Mesothelial cell of epicardium (in vitro differentiated cells): ENCODE data around the gene GRIK5. TPM values are rescaled to one million over a fixed set of nuclear protein-coding genes. Genes with fewer than 3 reads are reported as not detected.
"Not testable (repeated sequence)": the region's sequence is repeated elsewhere in the genome, so short reads cannot be mapped to it uniquely, and the experiment has no call there.

Source experiments
- DNase-seq, 2 experiments: peaks; one replicate each; pipeline ENCODE4 v3.0.0; 2021; ENCODE audit warnings: low spot score in 2 of 2; ENCODE audit not compliant: unreplicated experiment in 2 of 2
- H3K27ac Mint-ChIP-seq: 2 replicates; pipeline ENCODE4 v1.8.0; 2021; ENCODE audit warnings: mixed read lengths
- H3K27me3 Mint-ChIP-seq: 2 replicates; pipeline ENCODE4 v1.8.0; 2021; ENCODE audit warnings: low read depth, mixed read lengths
- H3K36me3 Mint-ChIP-seq: 2 replicates; pipeline ENCODE4 v1.8.0; 2021; ENCODE audit warnings: mixed read lengths
- H3K4me1 Mint-ChIP-seq: 2 replicates; pipeline ENCODE4 v1.8.0; 2021; ENCODE audit warnings: mixed read lengths
- H3K4me3 Mint-ChIP-seq: 2 replicates; pipeline ENCODE4 v1.8.0; 2021; ENCODE audit warnings: mild to moderate bottlenecking, moderate library complexity, mixed read lengths
- H3K9me3 Mint-ChIP-seq: 2 replicates; pipeline ENCODE4 v1.8.0; 2021; ENCODE audit warnings: mixed read lengths
- total RNA-seq: library from RNA; stranded (reverse); gene quantifications from 3 replicates; pipeline ENCODE4 v1.2.1, GENCODE V29; 2021
- TF ChIP-seq, protein P1 (sequence below): fragments of 200-600 bp; sonication (generic); IDR thresholded peaks from one replicate; pipeline ENCODE4 v1.5.0; 2021; ENCODE audit warnings: antibody characterized with exemption; ENCODE audit not compliant: unreplicated experiment

Gene GRIK5
- total RNA-seq, 1 donor from 2014 or later, result 38.3 TPM

DNA sequence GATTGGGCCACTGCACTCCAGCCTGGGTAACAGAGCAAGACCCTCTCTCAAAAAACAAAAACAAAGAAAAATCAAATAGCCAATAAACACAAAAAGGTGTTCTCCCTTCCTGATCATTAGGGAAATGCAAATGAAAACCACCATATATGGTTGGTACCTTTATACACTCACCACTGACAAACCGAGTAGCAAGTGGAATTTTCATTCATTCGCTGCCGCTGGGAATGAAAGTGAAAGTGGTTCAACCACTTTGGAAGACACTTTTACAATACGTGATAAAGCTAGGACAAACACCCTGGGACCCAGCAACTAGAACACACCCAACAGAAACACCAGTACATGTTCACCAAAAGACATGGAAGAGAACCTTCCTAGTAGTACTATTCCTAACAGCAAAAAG is 21.0 kb downstream of the GRIK5 start:
- H3K27ac Mint-ChIP-seq, result no peak overlapping the region
- no peak overlapping the region for H3K4me3 Mint-ChIP-seq
- H3K4me1 Mint-ChIP-seq, result no peaks in the 10 kb centered on the region
- DNase-seq, result no peak
- H3K36me3 Mint-ChIP-seq, result peaks cover 19% of the 10 kb centered on the region
- TF ChIP-seq, protein P1, sequence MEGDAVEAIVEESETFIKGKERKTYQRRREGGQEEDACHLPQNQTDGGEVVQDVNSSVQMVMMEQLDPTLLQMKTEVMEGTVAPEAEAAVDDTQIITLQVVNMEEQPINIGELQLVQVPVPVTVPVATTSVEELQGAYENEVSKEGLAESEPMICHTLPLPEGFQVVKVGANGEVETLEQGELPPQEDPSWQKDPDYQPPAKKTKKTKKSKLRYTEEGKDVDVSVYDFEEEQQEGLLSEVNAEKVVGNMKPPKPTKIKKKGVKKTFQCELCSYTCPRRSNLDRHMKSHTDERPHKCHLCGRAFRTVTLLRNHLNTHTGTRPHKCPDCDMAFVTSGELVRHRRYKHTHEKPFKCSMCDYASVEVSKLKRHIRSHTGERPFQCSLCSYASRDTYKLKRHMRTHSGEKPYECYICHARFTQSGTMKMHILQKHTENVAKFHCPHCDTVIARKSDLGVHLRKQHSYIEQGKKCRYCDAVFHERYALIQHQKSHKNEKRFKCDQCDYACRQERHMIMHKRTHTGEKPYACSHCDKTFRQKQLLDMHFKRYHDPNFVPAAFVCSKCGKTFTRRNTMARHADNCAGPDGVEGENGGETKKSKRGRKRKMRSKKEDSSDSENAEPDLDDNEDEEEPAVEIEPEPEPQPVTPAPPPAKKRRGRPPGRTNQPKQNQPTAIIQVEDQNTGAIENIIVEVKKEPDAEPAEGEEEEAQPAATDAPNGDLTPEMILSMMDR, result no peak
- no peaks in the 10 kb centered on the region for H3K9me3 Mint-ChIP-seq
- no peaks in the 10 kb centered on the region for H3K27me3 Mint-ChIP-seq

DNA sequence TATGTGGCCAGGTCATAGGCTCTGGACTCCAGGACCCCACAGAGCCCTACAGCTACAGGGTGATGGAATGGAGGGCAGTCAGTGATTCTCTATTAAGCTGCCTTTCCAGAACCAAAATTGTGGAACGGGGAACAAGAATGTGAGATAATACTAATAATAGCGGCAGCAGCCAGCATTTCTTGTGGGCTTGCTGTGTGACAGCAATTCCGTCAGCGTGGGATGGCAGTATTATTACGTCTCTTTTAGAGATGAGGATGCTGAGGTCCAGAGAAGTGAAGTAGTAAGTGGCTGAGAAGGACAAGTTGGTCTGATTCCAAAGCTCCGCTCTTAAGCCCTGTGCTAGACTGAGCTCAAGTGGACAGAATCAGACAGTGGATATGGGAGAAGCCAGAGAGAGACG is 24.4 kb downstream of the GRIK5 start:
- DNase-seq, result no peak
- no peaks in the 10 kb centered on the region for H3K9me3 Mint-ChIP-seq
- no peaks in the 10 kb centered on the region for H3K4me1 Mint-ChIP-seq
- H3K4me3 Mint-ChIP-seq, result no peak overlapping the region
- H3K27me3 Mint-ChIP-seq, result no peaks in the 10 kb centered on the region
- H3K36me3 Mint-ChIP-seq, result peaks cover 9% of the 10 kb centered on the region
- H3K27ac Mint-ChIP-seq, result no peak overlapping the region
- TF ChIP-seq, protein P1, result no peak

DNA sequence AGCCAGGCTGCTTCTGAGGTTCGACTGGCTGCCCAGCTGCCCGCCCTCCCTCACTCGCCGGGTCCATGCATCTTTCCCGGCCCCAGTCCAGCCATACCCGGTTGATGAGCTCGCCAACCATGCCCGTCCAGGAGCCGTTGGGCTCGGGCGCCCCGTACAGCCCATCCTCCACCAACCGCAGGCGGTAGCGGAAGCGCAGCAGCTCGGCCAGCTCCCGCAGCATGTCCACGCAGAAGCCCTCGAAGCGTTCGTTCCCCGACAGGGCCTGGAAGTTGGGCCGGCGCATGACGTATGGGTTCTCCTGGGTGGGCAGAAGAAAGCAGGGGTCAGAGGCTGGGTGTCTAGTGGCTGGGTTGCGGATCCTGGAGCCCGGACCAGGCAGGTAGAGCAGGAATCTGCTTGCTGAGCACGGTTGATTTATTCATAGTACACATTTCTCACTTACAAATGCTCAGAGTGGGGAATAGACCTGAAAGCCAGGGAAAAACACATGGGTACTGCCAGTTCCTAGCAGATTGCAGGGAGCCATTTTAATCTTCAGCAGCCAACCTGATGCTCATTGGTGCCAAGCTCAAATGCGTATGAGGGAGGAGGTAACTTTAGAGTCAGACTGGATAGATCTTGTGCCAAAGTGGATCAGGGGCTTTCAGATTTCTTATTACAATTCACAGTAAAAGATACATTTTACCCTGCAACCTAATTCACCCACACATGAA is 27.4 kb downstream of the GRIK5 start:
- H3K4me3 Mint-ChIP-seq, result no peak overlapping the region
- no peaks in the 10 kb centered on the region for H3K9me3 Mint-ChIP-seq
- no peaks in the 10 kb centered on the region for H3K27me3 Mint-ChIP-seq
- peaks cover 5% of the 10 kb centered on the region for H3K36me3 Mint-ChIP-seq
- no peaks in the 10 kb centered on the region for H3K4me1 Mint-ChIP-seq
- no peak for DNase-seq
- TF ChIP-seq, protein P1, result no peak
- H3K27ac Mint-ChIP-seq, result no peak overlapping the region

DNA sequence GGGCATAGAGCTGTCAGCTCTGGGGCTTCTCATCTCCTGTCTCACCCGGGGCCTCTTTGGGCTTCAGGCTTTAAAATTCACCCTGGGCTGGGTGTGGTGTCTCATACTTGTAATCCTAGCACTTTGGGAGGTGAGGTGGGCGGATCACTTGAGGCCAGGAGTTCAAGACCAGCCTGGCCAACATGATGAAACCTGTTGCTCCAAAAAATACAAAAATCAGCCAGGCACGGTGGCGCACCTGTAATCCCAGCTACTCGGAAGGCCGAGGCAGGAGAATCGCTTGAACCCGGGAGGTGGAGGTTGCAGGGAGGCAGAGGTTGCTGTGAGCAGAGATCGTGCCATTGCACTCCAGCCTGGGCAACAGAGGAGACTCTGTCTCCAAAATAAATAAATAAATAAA is 29.5 kb downstream of the GRIK5 start:
- H3K9me3 Mint-ChIP-seq, H3K27ac Mint-ChIP-seq, H3K4me3 Mint-ChIP-seq, DNase-seq, H3K4me1 Mint-ChIP-seq, H3K36me3 Mint-ChIP-seq, H3K27me3 Mint-ChIP-seq: not testable (repeated sequence)

DNA sequence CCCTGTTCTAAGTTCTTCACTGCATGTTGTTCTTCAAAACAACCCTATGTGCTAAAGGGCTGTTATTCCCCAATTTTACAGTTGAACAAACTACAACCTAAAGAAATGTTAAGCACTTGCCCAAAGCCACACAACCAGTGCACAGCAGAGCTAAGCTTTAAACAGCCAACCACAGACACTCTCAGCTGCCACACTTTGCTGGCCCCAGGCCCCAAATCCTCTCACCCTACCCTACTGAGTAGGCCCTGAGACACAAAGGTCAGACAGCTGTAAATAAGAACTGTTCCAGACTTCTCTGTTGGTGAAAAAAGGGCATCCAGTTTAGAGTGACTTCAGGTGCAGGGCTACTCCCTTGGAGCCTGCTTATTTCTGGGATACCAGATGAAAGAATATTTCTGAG is 30.0 kb downstream of the GRIK5 start:
- Mint-ChIP-seq H3K27ac (no peak overlapping the region), H3K36me3 (peaks cover 2% of the 10 kb centered on the region), H3K27me3 (no peaks in the 10 kb centered on the region), H3K9me3 (no peaks in the 10 kb centered on the region), H3K4me1 (no peaks in the 10 kb centered on the region), H3K4me3 (no peak overlapping the region)
- TF ChIP-seq, protein P1, result no peak
- no peak for DNase-seq

DNA sequence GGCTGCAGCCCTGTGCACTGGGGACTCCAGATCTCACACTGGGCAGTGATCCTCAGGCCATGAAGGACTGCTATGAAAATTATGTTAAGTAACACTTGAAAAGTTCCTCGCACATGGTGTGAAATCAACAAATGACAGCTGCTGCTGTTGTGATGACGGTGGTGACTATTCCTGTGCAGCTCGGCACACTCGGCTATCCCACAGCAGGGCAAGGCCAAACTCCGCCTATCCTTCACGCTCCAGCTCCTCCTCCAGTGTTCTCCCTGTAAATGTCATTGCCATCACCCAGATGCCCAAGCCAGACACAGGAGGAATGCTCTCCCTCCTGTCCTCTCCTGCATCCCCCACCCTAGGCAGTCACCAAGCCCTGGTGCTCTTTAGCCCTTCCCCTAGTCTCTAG is 31.3 kb downstream of the GRIK5 start:
- Mint-ChIP-seq H3K27me3 (no peaks in the 10 kb centered on the region), H3K4me3 (no peak overlapping the region), H3K27ac (no peak overlapping the region), H3K9me3 (no peaks in the 10 kb centered on the region), H3K4me1 (no peaks in the 10 kb centered on the region), H3K36me3 (no peaks in the 10 kb centered on the region)
- TF ChIP-seq, protein P1, result no peak
- no peak for DNase-seq
